Hematopoietic multipotent progenitor cell treated with erythropoietin and hydrocortisone succinate and interleukin-3 and kit ligand, for 4 days (in vitro differentiated cells): ENCODE measurements around the gene DNAH3.

Experiments used
- DNase-seq: peaks from one replicate; pipeline ENCODE4 v3.0.0-alpha.2; 2015

Gene DNAH3

DNA sequence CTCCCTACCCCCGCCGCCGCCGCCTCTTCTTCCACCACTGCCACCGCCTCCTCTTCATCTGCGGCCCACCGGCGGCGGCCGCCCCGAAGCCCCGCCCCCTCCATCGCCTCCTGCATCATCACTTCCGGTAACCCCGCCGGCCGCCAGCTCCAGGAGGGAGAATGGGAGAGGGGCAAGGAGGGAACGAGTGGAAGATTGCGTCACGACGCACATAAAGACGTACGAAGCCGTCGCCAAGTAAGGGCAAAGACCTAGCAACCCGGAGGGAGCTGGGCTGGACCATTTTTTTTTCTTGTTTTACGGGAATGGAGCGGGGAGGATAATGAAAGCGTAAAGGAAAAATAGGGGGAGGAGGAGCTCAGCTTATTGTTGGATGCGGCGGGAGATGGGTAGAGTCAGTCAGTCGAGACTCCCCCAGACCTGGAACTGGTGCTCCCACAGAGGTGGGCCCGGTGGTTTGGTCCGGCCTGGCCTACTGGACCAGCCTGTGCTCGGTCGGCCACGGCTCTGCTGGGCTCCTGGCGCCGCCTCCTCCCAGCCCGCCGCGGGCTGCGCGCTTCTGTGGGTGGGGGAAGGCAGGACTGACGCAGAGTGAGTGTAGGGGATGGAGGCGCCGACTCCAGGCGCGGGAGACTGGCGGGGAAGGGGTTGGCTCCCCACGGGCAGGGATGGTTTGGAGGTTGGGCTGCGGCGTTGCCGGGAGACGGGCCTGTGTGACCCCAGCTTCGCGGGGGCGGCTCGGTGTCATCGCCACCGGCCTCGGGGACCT lies 250.2 kb downstream of the DNAH3 start, which contains the start of the genes DCUN1D3 and LYRM1:
TSS of gene DCUN1D3 (minus strand) at position 60 of the 769 bp plus-strand sequence. CDS start 37,820 bp downstream, outside the sequence.
TSS of gene LYRM1 (plus strand) at position 473 of the 769 bp plus-strand sequence. CDS start 14,785 bp downstream, outside the sequence.
- DNase-seq = peak; percentile 99

DNA sequence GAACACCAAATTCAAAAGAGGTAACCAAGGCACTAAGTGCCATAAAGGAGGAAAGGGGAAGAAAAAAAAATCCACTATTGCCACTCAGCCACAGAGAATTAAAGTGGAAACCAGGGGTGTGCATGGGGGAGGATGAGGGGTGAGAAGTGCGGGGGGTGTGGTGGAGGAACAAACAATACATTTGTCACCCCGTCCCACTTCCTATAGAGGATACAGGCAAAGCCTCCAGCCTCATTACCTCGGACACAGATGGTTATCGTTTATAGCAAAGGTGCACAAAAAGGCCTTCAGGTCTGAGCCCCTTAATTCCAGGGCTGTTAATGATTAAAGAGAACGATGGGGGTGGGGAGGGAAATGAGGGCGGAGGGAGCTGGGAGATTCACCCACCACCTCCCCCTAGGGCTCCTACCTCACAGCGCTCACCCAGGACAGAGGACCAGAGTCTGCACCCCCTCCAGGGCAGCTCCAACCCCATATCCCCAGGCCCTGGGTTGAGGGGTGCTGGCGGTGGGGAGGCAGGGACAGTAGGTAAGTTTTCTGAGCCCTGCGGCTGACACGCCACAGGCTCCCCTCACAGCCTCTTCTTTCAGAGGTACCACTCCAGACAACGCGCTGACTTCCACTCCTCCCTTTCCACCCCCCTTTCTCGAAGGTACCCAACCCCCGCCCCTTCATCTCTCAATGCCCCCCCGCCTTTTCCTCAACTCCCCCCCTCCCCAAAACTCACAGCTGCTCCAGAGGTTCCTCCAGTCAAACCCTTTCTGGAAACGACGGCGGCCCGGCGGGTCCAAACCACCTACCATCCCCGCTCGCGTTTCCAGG lies 251.0 kb downstream of the DNAH3 start:
- DNase-seq = peak; percentile 35

DNA sequence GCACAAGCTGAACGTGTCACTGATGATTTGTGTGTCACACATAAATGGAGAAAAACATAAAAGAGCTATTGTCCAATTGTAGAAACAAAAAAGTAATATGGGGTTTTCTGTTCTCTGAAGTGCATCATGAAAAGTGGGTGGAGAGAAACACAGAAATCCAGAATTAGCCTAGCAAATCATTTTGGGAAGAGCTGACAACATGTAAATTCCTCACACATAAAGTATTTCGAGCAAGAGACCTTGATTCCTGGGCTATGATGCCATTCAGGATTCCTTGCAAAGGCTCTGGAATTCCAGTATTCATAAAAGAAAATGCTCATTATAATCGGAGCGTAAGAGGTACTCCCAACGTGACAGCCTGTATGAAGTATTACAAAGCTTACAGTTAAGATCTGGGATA lies 251.6 kb downstream of the DNAH3 start:
- DNase-seq = no peak

DNA sequence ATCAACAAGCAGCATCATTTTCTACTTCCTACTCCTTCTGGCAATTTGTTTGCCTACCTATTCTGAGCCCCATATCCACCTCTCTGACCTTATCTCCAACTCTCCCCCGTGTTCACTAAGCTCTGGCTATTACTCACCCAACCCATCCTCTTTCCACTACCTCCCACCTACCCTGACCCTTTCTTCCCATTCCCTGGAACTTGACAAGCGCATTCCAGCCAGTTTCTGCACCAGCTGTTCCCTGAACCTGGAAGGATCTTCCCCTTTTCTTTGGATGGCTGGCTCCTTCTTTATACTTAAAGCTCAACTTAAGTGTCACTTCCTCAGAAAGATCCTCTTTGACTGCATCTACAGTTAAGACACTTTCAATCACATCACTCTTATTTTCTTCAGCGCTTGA lies 252.7 kb downstream of the DNAH3 start:
- DNase-seq = no peak

DNA sequence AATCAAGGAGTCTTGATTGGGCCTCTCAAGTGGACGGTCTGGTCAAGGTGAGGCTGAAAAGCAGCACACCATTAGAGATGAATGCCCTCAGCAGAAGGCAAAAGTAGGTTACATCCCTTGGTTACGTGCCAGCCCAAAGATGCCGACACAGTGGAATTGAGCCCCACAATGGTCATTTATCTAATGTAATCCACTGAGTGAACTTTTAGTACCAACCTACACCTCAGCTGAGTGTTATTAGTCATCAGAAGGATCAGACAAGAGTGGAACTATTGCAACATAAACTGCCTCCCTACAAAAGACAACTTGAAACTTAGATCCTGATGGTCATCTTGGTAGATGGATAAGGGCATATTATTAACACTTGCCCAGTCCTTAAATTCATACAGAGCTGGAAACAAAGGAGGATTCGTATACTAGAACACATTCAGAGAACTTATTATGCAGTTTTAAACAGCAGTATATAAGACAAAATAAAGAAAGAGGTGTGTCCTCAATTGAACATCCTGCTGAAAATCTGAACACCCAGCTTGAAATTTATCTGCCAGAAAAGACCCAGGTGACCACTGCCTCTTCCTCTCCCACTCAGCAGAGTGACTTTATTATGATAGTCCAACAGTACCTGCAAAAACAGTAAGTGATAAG lies 253.3 kb downstream of the DNAH3 start:
- peak; percentile 36 for DNase-seq

DNA sequence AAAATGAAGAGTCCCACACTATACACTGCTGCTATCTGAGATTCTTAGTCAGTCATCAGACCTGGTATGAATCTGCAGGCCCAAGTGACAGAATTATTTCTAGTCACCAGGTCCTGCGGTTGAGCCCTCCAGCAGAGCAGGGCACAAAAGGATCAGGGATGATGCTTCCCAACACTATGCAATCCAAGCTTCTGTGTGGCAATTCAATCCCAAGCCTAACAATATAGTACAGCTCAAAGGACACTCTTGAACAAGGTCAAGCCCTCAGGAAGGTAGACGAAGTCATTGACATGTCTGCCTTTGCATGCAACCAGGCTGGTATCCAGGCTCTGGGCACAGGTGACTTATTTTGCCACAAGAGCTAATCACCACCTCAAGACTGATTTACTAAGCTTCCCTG lies 256.3 kb downstream of the DNAH3 start:
- DNase-seq = no peak

DNA sequence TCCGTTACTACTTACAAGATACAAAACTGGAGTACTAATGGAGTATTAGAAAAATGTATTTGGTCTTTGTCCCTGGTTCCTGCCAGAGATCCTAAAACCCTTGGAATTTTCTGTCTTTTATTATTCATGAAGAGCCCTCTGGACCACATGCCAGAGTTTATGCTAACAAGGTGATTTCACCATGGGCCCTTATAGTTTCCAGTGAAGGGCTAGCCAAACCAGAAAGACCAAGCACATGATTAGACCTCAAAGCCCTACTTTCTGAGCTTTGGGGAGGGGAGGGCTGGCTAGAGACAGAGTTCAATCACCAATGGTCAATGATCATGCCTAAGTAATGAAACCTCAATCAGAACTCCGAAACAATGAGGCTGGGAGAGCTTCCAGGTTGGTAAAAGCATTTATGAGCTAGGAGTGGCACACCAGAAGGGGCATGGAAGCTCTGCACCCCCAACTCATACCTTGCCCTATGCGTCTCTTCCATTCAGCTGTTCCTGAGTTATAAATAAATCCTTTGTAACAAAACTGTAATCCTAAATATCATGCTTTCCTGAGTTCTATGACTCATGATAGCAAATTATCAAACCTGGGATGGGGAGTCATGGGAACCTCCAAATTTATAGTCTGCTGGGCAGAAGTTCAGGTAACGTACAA lies 260.9 kb downstream of the DNAH3 start:
- no peak for DNase-seq

DNA sequence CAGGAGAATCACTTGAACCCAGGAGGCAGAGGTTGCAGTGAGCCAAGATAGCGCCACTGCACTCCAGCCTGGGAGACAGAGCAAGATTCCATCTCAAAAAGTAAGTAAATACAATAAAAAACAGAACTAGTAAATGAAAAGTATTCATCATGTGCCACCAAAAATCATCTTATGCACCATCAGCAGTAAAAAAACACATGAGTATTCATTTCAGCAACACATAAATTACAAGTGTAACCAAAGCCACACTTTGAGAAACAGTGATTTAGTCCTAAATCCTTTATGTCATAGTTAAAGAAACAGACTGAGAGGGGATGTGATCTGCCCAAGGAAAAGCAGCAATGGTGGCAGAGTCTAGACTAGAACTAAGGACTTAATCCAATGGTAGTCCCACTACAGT lies 263.4 kb downstream of the DNAH3 start:
- no peak for DNase-seq

DNA sequence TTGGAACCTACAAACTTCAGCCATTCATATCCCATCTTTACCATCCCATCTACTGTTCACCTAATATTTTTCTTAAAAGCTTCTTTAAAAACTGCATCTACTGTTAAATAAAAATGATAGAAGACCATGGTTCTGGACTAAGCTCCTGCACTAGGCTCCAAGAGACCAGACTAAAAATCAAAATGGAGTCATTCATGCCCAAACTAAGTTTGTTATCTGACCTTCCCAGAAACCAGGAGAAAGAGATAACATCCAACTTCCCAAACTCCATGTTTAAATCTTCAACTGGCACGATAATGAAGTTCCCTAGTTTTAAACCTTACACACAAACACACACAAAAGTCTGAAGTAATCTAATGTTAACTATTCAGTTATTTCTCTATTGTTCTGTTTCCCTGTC lies 264.3 kb downstream of the DNAH3 start:
- no peak for DNase-seq

DNA sequence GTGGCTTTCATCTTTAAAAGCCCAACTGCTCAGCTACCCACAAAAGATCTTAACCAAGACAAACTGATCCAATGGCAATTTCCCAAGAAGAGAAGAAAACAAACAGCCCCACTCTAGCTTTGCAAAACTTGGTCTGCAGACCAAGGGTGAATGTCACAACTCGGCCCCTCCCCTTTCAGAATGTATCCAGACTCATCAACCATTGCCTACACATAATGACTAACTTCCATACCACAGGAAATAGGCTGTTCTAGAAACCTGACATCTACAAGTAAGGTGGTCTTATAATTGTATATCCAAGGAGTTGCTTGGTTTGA lies 266.4 kb downstream of the DNAH3 start:
- DNase-seq = peak; percentile 76

DNA sequence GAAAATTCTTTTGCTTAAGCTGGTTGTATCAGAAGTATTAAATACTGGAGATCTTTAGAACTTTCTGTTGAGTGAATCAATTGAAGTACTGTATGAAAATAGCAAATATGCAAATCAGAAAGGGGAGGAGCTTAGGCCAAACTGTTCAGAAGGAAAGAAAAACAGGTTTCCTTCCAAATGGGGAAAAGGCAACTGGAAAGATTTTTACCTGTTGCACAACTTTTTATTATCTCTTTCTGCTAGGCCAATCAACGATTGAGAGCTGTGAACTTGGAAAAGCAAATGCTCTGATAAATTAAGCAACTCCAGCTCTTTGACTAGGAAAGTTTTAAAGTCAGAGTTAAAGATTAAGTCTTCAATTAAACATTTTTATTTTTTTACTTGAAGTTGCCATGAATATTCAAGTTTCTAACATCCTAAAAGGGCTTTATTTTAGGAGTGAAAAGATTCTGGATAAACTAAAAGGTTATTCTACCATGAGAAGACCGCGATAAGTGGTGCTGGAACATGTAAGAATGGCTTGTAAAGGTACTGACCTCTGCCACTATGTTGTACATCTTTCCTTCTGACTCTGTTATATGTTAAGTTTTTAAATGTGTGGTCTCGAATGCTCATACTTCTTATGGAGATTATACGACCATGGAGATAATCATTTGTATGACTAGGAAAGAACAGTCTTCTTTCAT lies 266.9 kb downstream of the DNAH3 start:
- DNase-seq = no peak
